GM04503 (cell line): ENCODE results near the gene FNIP1.
"Not testable (repeated sequence)": the region's sequence is repeated elsewhere in the genome, so short reads cannot be mapped to it uniquely, and the experiment has no call there.

ENCODE experiments used
- DNase-seq: peaks from one replicate; pipeline ENCODE4 v3.0.0-alpha.2; 2012; ENCODE audit warnings: low read depth

Gene FNIP1

DNA sequence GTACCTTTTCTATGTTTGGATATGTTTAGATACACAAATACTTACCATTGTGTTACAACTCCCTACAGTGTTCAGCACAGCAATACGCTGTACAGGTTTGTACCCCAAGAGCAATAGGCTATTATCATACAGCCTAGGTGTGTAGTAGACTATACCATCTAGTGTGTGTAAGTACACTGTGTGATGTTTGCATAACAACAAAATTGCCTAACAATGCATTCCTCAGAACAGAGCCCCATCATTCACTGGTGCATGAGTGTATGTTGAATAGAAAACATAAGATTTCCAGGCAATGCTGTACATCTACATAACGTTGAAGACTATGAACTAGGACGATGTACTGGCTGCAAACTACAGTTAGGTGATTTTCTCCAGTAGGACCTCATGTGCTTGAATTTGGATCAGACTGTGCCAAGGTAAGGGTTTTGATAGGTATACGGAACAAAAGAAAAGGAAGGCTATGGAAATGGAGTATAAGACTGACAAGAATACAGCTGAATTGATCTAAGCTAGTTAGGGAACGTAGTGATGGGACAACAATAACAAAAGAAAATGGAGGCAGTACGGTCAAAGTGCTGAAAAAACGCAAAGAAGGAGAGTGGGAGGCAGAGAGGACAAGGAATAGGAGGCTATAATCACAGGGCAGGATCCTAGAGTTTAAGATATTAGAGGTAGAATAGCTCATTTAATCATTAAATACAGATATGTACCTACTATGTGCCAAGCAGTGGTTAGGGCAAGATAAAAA, 46.9 kb downstream of the FNIP1 start:
- no peak for DNase-seq

DNA sequence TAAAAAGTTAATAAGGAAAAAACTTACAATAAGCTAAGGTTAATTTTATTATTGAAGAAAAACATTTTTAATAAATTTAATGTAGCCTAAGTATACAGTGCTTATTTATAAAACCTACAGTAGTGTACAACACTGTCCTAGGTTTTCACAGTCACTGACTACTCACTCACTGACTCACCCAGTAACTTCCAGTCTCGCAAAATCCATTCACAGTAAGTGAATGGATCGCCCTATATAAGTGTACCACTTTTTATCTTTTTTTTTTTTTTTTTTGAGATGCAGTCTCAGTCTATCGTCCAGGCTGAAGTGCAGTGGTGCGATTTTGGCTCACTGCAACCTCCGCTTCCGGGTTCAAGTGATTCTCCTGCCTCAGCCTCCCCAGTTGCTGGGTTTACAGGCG, 47.7 kb downstream of the FNIP1 start:
- DNase-seq, result no peak

- no peak for DNase-seq
Measured at GRCh38 chr5:131747180-131748105, 49.4 kb downstream of the FNIP1 start.

GRCh38 chr5:131746423-131746822, 50.4 kb downstream of the FNIP1 start:
- DNase-seq, result no peak

GRCh38 chr5:131745703-131746102, 51.1 kb downstream of the FNIP1 start:
- no peak for DNase-seq

- DNase-seq, result no peak
Measured at GRCh38 chr5:131745155-131745554, 51.7 kb downstream of the FNIP1 start.

GRCh38 chr5:131740477-131740876, 56.3 kb downstream of the FNIP1 start:
- DNase-seq, result no peak

GRCh38 chr5:131735393-131735792, 61.4 kb downstream of the FNIP1 start:
- no peak for DNase-seq

- not testable (repeated sequence) for DNase-seq
Measured at GRCh38 chr5:131734939-131735338, 61.9 kb downstream of the FNIP1 start.

- DNase-seq, result not testable (repeated sequence)
Measured at GRCh38 chr5:131729292-131729691, 67.5 kb downstream of the FNIP1 start.

- not testable (repeated sequence) for DNase-seq
Measured at GRCh38 chr5:131724089-131724488, 72.7 kb downstream of the FNIP1 start.

DNA sequence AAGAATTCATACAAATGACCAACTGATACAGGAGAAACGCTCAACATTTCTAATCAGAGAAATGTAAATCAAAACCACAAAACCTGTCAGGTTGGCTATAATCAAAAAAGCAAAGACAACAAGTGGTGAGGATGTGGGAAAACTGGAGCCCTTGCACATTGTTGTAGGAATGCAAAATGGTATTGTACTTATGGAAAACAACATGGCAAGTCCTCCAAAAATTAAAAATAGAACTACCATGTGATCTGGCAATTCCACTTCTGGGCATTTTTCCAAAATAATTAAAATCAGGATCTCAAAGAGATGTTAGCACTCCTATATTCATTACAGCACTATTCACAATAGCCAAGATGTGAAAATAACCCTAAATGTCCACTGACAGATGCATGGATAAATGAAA, 76.1 kb downstream of the FNIP1 start:
- DNase-seq, result no peak

- DNase-seq, result no peak
Measured at GRCh38 chr5:131719564-131719963, 77.3 kb downstream of the FNIP1 start.

DNA sequence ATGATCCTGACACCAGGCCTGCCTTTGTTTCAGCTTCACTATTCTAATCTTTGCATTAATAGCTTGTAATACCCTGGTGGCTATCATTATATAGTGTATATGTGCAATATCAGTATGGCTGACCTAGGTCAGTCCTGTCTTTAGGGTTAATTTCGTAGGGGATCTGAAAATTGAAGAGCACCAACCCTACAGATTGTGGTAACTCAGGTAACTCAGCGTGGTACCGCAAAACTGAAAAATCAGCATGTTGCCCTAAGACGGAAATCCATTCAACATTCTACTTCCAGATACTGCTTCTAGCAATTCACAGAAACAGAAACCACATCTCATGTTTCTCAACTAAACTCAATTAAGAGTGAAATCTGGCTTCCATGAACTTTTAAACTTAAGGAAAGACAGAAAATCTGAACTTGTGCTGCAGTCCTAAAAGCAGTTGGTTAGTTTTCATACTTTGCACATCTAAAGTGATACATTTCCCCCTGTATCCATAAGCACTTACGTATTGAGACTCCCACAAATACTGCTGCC, 78.3 kb downstream of the FNIP1 start:
- DNase-seq, result no peak

GRCh38 chr5:131717164-131717563, 79.7 kb downstream of the FNIP1 start:
- DNase-seq, result not testable (repeated sequence)

- DNase-seq, result no peak
Measured at GRCh38 chr5:131716650-131717049, 80.2 kb downstream of the FNIP1 start.

GRCh38 chr5:131710391-131710790, 86.4 kb downstream of the FNIP1 start:
- no peak for DNase-seq

- no peak for DNase-seq
Measured at GRCh38 chr5:131709043-131709442, 87.8 kb downstream of the FNIP1 start.

DNA sequence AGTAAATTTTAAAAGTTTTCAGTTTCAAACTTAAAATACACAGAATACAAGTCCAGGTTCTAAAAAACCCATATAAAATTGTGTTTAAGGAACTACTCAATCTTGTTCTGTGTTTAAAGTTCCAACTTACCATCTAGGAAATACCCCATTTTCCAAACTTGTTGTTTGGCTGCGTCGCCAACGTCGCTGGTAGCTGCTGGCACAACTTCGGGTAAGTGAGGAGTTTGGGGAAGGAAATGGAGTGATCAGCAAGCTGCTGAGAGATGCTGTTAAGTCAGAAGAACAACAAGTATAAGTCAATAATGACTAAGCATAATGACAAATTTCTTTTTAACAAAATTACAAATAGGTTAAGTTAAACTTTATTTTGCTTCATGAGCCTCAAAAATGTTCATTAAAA, 90.5 kb downstream of the FNIP1 start:
- DNase-seq, result no peak

- no peak for DNase-seq
Measured at GRCh38 chr5:131694926-131695325, 101.9 kb downstream of the FNIP1 start.

DNA sequence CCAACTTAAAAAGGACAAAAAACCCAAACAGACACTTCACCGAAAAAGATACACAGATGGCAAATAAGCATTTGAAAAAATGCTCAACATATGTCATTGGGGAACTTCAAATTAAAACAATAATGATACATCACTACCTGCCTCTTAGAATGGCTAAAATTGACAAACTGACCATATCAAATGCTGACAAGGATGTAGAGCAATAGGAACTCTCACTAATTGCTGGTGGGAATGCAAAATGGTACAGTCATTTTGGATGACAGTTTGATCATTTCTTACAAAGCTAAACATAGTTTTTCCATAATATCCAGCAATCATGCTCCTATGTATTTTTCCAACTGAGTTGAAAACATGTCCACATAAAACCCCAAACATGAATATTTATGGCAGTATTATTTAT, 102.9 kb downstream of the FNIP1 start:
- no peak for DNase-seq

- DNase-seq, result no peak
Measured at GRCh38 chr5:131685516-131686171, 111.2 kb downstream of the FNIP1 start.
